HepG2 (cell line): ENCODE data around the gene CLCN2. TPM values are rescaled to one million over a fixed set of nuclear protein-coding genes. Genes with fewer than 3 reads are reported as not detected.

Source experiments
- ATF5 ChIP-seq: sonication (generic); formaldehyde crosslinking; IDR thresholded peaks from 2 replicates; pipeline ENCODE4 v1.4.0; 2020; ENCODE audit warnings: mild to moderate bottlenecking, low read depth, missing genetic modification reagents
- CREBL2 ChIP-seq: sonication (generic); formaldehyde crosslinking; IDR thresholded peaks from 2 replicates; pipeline ENCODE4 v1.8.1; 2023; ENCODE audit warnings: missing genetic modification reagents, mild to moderate bottlenecking, borderline replicate concordance
- ELK4 ChIP-seq: sonication (generic); formaldehyde crosslinking; IDR thresholded peaks from 2 replicates; pipeline ENCODE4 v1.9.0; 2021; ENCODE audit warnings: missing genetic modification reagents, borderline replicate concordance
- NR3C1 ChIP-seq: sonication (generic); formaldehyde crosslinking; IDR thresholded peaks from 2 replicates; pipeline ENCODE4 v1.4.0; 2020; ENCODE audit warnings: missing genetic modification reagents
- PAWR ChIP-seq: sonication (generic); formaldehyde crosslinking; IDR thresholded peaks from 2 replicates; pipeline ENCODE4 v1.4.0; 2020; ENCODE audit warnings: missing genetic modification reagents, mild to moderate bottlenecking, borderline replicate concordance
- RBM22 ChIP-seq: fragments of 200-400 bp; formaldehyde crosslinking; optimal IDR thresholded peaks from 2 replicates; pipeline ENCODE3; 2017; ENCODE audit warnings: mild to moderate bottlenecking, low read length, moderate library complexity
- ZBTB49 ChIP-seq: sonication (generic); formaldehyde crosslinking; IDR thresholded peaks from 2 replicates; pipeline ENCODE4 v1.4.0; 2020; ENCODE audit warnings: missing genetic modification reagents, borderline replicate concordance
- ZNF354B ChIP-seq: sonication (generic); formaldehyde crosslinking; IDR thresholded peaks from 2 replicates; pipeline ENCODE4 v1.8.0; 2022; ENCODE audit warnings: mild to moderate bottlenecking, missing genetic modification reagents
- ZNF547 ChIP-seq: sonication (generic); formaldehyde crosslinking; IDR thresholded peaks from 2 replicates; pipeline ENCODE4 v1.5.1; 2020; ENCODE audit warnings: mild to moderate bottlenecking, missing genetic modification reagents
- ZNF549 ChIP-seq: sonication (generic); formaldehyde crosslinking; IDR thresholded peaks from 2 replicates; pipeline ENCODE4 v1.5.0; 2020; ENCODE audit warnings: missing genetic modification reagents
- ZNF569 ChIP-seq: sonication (generic); formaldehyde crosslinking; IDR thresholded peaks from 2 replicates; pipeline ENCODE4 v1.5.0; 2020; ENCODE audit warnings: mild to moderate bottlenecking, missing genetic modification reagents, moderate library complexity, borderline replicate concordance
- polyA plus RNA-seq, 8 experiments: library from polyadenylated mRNA; depleted of rRNA in 3 of 8; stranded (reverse) in 7 of 8; unstranded in 1 of 8; fragments of >200 nt; fragmentation: Illumina TruSeq in 4 of 8; extraction: Trizol in 4 of 8; gene quantifications; 2 replicates each; pipeline versions ENCODE4 v1.2.1 to v1.2.3, GENCODE V29; 2011 to 2016; ENCODE audit warnings: low read depth in 4 of 8, missing spikeins in 1 of 8, mixed read lengths in 1 of 8; ENCODE audit not compliant: insufficient read depth in 1 of 8
- total RNA-seq, 5 experiments: library from RNA; depleted of rRNA; stranded (reverse); fragments of >200 nt; fragmentation: Illumina TruSeq; extraction: Trizol; gene quantifications; 2 replicates each; pipeline ENCODE4 v1.2.3, GENCODE V29; 2016; ENCODE audit warnings: low read depth in 1 of 5
- TF ChIP-seq, protein P1 (sequence below): sonication (generic); formaldehyde crosslinking; IDR thresholded peaks from 2 replicates; pipeline ENCODE4 v1.9.0; 2021; ENCODE audit warnings: mild to moderate bottlenecking, missing genetic modification reagents
- TF ChIP-seq, protein P2 (sequence below): sonication (generic); formaldehyde crosslinking; IDR thresholded peaks from 2 replicates; pipeline ENCODE4 v1.4.0; 2020; ENCODE audit warnings: low read depth, missing genetic modification reagents

The CLCN2 gene
- total and polyA plus RNA-seq, 2 of the 13 experiments (the other 11 are each of a cell fraction or from before 2014, with no cell fraction given): 11.4 to 13.5 TPM

DNA sequence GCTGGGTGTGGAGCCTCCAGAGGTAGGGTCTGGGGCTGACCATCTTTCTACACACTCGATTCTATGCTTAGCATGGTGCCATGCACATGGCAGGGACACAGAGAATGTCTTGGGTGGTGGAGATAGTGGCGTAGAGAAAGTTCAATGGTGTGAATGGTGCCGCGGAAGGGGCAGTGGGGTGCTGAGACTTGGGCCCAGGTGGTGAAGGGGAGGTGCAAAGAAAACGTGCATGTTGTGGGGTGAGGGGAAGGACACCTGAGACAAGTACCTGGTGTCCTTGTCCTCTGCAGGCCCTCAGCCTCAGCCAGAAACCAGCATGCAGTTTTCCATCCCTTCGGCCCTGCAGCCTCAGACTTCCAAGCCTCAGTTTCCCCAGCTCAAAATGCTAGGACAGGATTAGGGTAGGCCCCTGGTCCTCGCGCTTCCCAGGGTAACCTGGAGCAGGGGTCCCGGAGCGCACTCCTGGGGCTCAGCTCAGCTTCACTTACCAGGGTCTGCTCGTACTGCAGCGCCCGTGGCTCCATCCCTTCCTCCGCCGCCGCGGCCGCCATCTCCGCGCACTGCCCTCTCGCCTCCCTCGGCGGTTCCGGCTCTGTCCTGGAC lies 375 bp downstream of the CLCN2 start (continued):
- TF ChIP-seq PAWR (CRISPR knock-in tag) (no peak), CREBL2 (0 out of 2 replicates have a peak, but pooled peaks have one; percentile 67), ZNF549 (CRISPR knock-in tag) (no peak), ZBTB49 (CRISPR knock-in tag) (no peak), ZNF547 (CRISPR knock-in tag) (peak; percentile 31; the same call in 1 of the 2 replicates), ZNF569 (CRISPR knock-in tag) (0 out of 2 replicates have a peak, but pooled peaks have one; percentile 27), RBM22 (no peak), ZNF354B (no peak), NR3C1 (CRISPR knock-in tag) (no peak), ATF5 (CRISPR knock-in tag) (no peak), ELK4 (CRISPR knock-in tag) (no peak)
- TF ChIP-seq, protein P1, sequence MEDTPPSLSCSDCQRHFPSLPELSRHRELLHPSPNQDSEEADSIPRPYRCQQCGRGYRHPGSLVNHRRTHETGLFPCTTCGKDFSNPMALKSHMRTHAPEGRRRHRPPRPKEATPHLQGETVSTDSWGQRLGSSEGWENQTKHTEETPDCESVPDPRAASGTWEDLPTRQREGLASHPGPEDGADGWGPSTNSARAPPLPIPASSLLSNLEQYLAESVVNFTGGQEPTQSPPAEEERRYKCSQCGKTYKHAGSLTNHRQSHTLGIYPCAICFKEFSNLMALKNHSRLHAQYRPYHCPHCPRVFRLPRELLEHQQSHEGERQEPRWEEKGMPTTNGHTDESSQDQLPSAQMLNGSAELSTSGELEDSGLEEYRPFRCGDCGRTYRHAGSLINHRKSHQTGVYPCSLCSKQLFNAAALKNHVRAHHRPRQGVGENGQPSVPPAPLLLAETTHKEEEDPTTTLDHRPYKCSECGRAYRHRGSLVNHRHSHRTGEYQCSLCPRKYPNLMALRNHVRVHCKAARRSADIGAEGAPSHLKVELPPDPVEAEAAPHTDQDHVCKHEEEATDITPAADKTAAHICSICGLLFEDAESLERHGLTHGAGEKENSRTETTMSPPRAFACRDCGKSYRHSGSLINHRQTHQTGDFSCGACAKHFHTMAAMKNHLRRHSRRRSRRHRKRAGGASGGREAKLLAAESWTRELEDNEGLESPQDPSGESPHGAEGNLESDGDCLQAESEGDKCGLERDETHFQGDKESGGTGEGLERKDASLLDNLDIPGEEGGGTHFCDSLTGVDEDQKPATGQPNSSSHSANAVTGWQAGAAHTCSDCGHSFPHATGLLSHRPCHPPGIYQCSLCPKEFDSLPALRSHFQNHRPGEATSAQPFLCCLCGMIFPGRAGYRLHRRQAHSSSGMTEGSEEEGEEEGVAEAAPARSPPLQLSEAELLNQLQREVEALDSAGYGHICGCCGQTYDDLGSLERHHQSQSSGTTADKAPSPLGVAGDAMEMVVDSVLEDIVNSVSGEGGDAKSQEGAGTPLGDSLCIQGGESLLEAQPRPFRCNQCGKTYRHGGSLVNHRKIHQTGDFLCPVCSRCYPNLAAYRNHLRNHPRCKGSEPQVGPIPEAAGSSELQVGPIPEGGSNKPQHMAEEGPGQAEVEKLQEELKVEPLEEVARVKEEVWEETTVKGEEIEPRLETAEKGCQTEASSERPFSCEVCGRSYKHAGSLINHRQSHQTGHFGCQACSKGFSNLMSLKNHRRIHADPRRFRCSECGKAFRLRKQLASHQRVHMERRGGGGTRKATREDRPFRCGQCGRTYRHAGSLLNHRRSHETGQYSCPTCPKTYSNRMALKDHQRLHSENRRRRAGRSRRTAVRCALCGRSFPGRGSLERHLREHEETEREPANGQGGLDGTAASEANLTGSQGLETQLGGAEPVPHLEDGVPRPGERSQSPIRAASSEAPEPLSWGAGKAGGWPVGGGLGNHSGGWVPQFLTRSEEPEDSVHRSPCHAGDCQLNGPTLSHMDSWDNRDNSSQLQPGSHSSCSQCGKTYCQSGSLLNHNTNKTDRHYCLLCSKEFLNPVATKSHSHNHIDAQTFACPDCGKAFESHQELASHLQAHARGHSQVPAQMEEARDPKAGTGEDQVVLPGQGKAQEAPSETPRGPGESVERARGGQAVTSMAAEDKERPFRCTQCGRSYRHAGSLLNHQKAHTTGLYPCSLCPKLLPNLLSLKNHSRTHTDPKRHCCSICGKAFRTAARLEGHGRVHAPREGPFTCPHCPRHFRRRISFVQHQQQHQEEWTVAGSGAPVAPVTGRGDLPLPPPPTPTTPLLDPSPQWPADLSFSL (CRISPR knock-in tag): no peak
- TF ChIP-seq, protein P2, sequence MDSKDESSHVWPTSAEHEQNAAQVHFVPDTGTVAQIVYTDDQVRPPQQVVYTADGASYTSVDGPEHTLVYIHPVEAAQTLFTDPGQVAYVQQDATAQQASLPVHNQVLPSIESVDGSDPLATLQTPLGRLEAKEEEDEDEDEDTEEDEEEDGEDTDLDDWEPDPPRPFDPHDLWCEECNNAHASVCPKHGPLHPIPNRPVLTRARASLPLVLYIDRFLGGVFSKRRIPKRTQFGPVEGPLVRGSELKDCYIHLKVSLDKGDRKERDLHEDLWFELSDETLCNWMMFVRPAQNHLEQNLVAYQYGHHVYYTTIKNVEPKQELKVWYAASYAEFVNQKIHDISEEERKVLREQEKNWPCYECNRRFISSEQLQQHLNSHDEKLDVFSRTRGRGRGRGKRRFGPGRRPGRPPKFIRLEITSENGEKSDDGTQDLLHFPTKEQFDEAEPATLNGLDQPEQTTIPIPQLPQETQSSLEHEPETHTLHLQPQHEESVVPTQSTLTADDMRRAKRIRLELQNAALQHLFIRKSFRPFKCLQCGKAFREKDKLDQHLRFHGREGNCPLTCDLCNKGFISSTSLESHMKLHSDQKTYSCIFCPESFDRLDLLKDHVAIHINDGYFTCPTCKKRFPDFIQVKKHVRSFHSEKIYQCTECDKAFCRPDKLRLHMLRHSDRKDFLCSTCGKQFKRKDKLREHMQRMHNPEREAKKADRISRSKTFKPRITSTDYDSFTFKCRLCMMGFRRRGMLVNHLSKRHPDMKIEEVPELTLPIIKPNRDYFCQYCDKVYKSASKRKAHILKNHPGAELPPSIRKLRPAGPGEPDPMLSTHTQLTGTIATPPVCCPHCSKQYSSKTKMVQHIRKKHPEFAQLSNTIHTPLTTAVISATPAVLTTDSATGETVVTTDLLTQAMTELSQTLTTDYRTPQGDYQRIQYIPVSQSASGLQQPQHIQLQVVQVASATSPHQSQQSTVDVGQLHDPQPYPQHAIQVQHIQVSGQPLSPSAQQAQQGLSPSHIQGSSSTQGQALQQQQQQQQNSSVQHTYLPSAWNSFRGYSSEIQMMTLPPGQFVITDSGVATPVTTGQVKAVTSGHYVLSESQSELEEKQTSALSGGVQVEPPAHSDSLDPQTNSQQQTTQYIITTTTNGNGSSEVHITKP (CRISPR knock-in tag): no peak
